Stimulated activated CD8-positive, alpha-beta memory T cell treated with anti-CD3 and anti-CD28 coated beads, Interleukin-7, amount 100 ng/mL, for 1 hour (primary cell): Measurements from ENCODE around the gene UQCRH.
A peak's percentile ranks its signal among the peaks of the same experiment; 100 is the strongest.

Experiments used
- DNase-seq, 2 donors: peaks; one replicate each; pipeline ENCODE4 v3.0.0-alpha.2; 2020; ENCODE audit warnings: low read depth in 2 of 2

UQCRH gene

GRCh38 chr1:46303038-46303871 lies at the start of gene UQCRH, which contains the start of gene LRRC41:
Gene UQCRH (plus strand): TSS chr1:46303698. CDS start chr1:46303767, 69 bp downstream.
Gene LRRC41 (minus strand): TSS chr1:46303616. CDS start chr1:46303322, 294 bp downstream.
- peak; percentile 84 to 89 for DNase-seq

GRCh38 chr1:46254668-46255067 lies 48.8 kb upstream of the UQCRH start:
- no peak for DNase-seq

GRCh38 chr1:46256523-46256922 lies 47.0 kb upstream of the UQCRH start:
- DNase-seq: no peak

GRCh38 chr1:46262508-46262907 lies 41.0 kb upstream of the UQCRH start:
- no peak for DNase-seq

GRCh38 chr1:46263146-46263545 lies 40.4 kb upstream of the UQCRH start:
- DNase-seq: no peak

- no peak for DNase-seq
Measured at GRCh38 chr1:46268578-46268977, 34.9 kb upstream of the UQCRH start.

- no peak for DNase-seq
Measured at GRCh38 chr1:46274225-46275029, 29.1 kb upstream of the UQCRH start.

- no peak for DNase-seq
Measured at GRCh38 chr1:46275030-46275337, 28.5 kb upstream of the UQCRH start.

GRCh38 chr1:46277658-46278373 lies 25.7 kb upstream of the UQCRH start:
- DNase-seq: no peak

GRCh38 chr1:46278807-46279206 lies 24.7 kb upstream of the UQCRH start:
- DNase-seq: no peak

- no peak for DNase-seq
Measured at GRCh38 chr1:46280092-46280491, 23.4 kb upstream of the UQCRH start.

GRCh38 chr1:46281021-46281420 lies 22.5 kb upstream of the UQCRH start:
- no peak for DNase-seq

- DNase-seq: no peak
Measured at GRCh38 chr1:46284058-46284457, 19.4 kb upstream of the UQCRH start.

GRCh38 chr1:46284597-46285564 lies 18.6 kb upstream of the UQCRH start:
- no peak for DNase-seq

GRCh38 chr1:46285730-46286477 lies 17.6 kb upstream of the UQCRH start:
- no peak for DNase-seq

- DNase-seq: no peak
Measured at GRCh38 chr1:46288485-46289133, 14.9 kb upstream of the UQCRH start.

- no peak for DNase-seq
Measured at GRCh38 chr1:46289134-46289494, 14.4 kb upstream of the UQCRH start.

- no peak for DNase-seq
Measured at GRCh38 chr1:46289976-46290375, 13.5 kb upstream of the UQCRH start.

GRCh38 chr1:46295306-46295705 lies 8.2 kb upstream of the UQCRH start:
- DNase-seq: no peak

GRCh38 chr1:46298387-46298786 lies 5.1 kb upstream of the UQCRH start:
- no peak for DNase-seq
